Mesenchymal stem cell (in vitro differentiated cells and primary cell): Measurements from ENCODE around the gene CTBS.
"Not testable (repeated sequence)": the region's sequence is repeated elsewhere in the genome, so short reads cannot be mapped to it uniquely, and the experiment has no call there.

Source experiments
- DNase-seq: peaks from one replicate; pipeline ENCODE4 v3.0.0-alpha.2; 2013
- H2AFZ ChIP-seq: one replicate; pipeline ENCODE4 v1.6.1; 2013; ENCODE audit warnings: low read depth, mild to moderate bottlenecking, control low read depth, inconsistent platforms, low read length, moderate library complexity
- H2AK5ac ChIP-seq: 2 replicates; pipeline ENCODE4 v1.6.1; 2013; ENCODE audit warnings: low read length, moderate library complexity, mild to moderate bottlenecking, inconsistent platforms; ENCODE audit not compliant: severe bottlenecking
- H2BK120ac ChIP-seq: one replicate; pipeline ENCODE4 v1.6.1; 2013; ENCODE audit warnings: low read depth, mild to moderate bottlenecking, inconsistent platforms, low read length, moderate library complexity
- H2BK12ac ChIP-seq, 2 experiments: one replicate each; pipeline ENCODE4 v1.6.1; 2013; ENCODE audit warnings: inconsistent platforms in 2 of 2, low read length in 2 of 2, mild to moderate bottlenecking in 2 of 2, moderate library complexity in 2 of 2, control low read depth in 1 of 2
- H2BK15ac ChIP-seq: one replicate; pipeline ENCODE4 v1.6.1; 2013; ENCODE audit warnings: mild to moderate bottlenecking, low read depth, inconsistent platforms; ENCODE audit not compliant: poor library complexity, severe bottlenecking
- H2BK5ac ChIP-seq: 2 replicates; pipeline ENCODE4 v1.6.1; 2013; ENCODE audit warnings: low read depth, mild to moderate bottlenecking, low read length, control low read depth, inconsistent platforms; ENCODE audit not compliant: poor library complexity, severe bottlenecking
- H3K14ac ChIP-seq, 2 experiments: one replicate each; pipeline ENCODE4 v1.6.1; 2013; ENCODE audit warnings: inconsistent platforms in 2 of 2, low read length in 2 of 2, control low read depth in 1 of 2, mild to moderate bottlenecking in 1 of 2, moderate library complexity in 1 of 2
- H3K18ac ChIP-seq, 2 experiments: one replicate each; pipeline ENCODE4 v1.6.1; 2013; ENCODE audit warnings: inconsistent platforms in 2 of 2, low read length in 2 of 2, control low read depth in 1 of 2, low read depth in 1 of 2, mild to moderate bottlenecking in 1 of 2
- H3K23ac ChIP-seq, 2 experiments: one replicate each; pipeline ENCODE4 v1.6.1; 2013; ENCODE audit warnings: inconsistent platforms in 2 of 2, low read length in 2 of 2, mild to moderate bottlenecking in 2 of 2, moderate library complexity in 2 of 2, control low read depth in 1 of 2
- H3K27ac ChIP-seq: 2 replicates; pipeline ENCODE4 v1.5.1; 2013; ENCODE audit warnings: mild to moderate bottlenecking, moderate library complexity, low read length, control low read depth, inconsistent platforms; ENCODE audit not compliant: poor library complexity, severe bottlenecking
- H3K27me3 ChIP-seq, 2 experiments: 2 replicates each; pipeline versions ENCODE4 v1.6.1 to v1.7.0; 2013; ENCODE audit warnings: low read length in 2 of 2, mild to moderate bottlenecking in 2 of 2, moderate library complexity in 2 of 2, control low read depth in 1 of 2, inconsistent platforms in 1 of 2; ENCODE audit not compliant: control insufficient read depth in 1 of 2, insufficient read depth in 1 of 2
- H3K36me3 ChIP-seq, 2 experiments: 2 replicates each; pipeline versions ENCODE4 v1.6.1 to v1.7.0; 2013; ENCODE audit warnings: low read length in 2 of 2, control low read depth in 1 of 2, inconsistent platforms in 1 of 2, low read depth in 1 of 2, mild to moderate bottlenecking in 1 of 2; ENCODE audit not compliant: insufficient read depth in 2 of 2, control insufficient read depth in 1 of 2
- H3K4ac ChIP-seq, 2 experiments: one replicate each; pipeline ENCODE4 v1.6.1; 2013; ENCODE audit warnings: inconsistent platforms in 2 of 2, low read length in 2 of 2, mild to moderate bottlenecking in 2 of 2, moderate library complexity in 2 of 2, control low read depth in 1 of 2, low read depth in 1 of 2
- H3K4me1 ChIP-seq: 2 replicates; pipeline ENCODE4 v1.6.1; 2013; ENCODE audit warnings: low read depth, low read length, control low read depth; ENCODE audit not compliant: control insufficient read depth, insufficient read depth
- H3K4me2 ChIP-seq: 2 replicates; pipeline ENCODE4 v1.6.1; 2013; ENCODE audit warnings: low read length, mild to moderate bottlenecking, inconsistent platforms; ENCODE audit not compliant: poor library complexity, severe bottlenecking
- H3K4me3 ChIP-seq, 2 experiments: 2 replicates each; pipeline versions ENCODE4 v1.5.1 to v1.7.0; 2013; ENCODE audit warnings: low read length in 2 of 2, mild to moderate bottlenecking in 2 of 2, control low read depth in 1 of 2, low read depth in 1 of 2; ENCODE audit not compliant: insufficient read depth in 1 of 2
- H3K79me1 ChIP-seq: replicated peaks from 2 replicates; pipeline ENCODE4 v1.6.1; 2013; ENCODE audit warnings: mild to moderate bottlenecking, control low read depth, low read length, inconsistent platforms; ENCODE audit not compliant: poor library complexity, severe bottlenecking
- H3K9ac ChIP-seq: 2 replicates; pipeline ENCODE4 v1.7.0; 2013; ENCODE audit warnings: mild to moderate bottlenecking, low read length, moderate library complexity
- H3K9me3 ChIP-seq: 2 replicates; pipeline ENCODE4 v1.7.0; 2013; ENCODE audit warnings: mild to moderate bottlenecking, low read length; ENCODE audit not compliant: control insufficient read depth
- H4K8ac ChIP-seq: one replicate; pipeline ENCODE4 v1.6.1; 2013; ENCODE audit warnings: inconsistent platforms, mild to moderate bottlenecking, low read length, moderate library complexity
- H4K91ac ChIP-seq: one replicate; pipeline ENCODE4 v1.6.1; 2013; ENCODE audit warnings: mild to moderate bottlenecking, low read length, inconsistent platforms
- WGBS: methylation state at CpG from one replicate; pipeline ENCODE4 v1.1.7; 2013; ENCODE audit warnings: mixed read lengths; 5-methylcytosine and 5-hydroxymethylcytosine counted together

Gene CTBS

DNA sequence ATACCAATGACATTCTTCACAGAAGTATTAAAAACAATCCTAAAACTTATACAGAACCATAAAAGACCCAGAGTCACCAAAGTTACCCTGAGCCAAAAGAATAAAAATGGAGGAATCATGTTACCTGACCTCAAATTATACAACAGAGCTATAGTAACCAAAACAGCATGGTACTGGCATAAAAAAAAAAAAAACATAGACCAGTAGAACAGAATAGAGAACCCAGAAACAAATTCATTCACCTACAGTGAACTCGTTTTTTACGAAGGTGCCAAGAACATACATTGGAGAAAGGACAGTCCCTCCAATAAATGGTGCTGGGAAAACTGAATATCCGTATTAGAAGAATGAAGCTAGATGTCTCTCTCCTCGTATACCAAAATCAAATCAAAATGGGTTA lies 65.2 kb downstream of the CTBS start:
- H2BK15ac ChIP-seq, result no peak overlapping the region
- no peak overlapping the region for H3K14ac ChIP-seq
- no peak overlapping the region for H3K9ac ChIP-seq
- H3K23ac ChIP-seq, result no peak overlapping the region
- H3K4me2 ChIP-seq, result no peak overlapping the region
- DNase-seq, result no peak
- no peak overlapping the region for H4K8ac ChIP-seq
- no peak overlapping the region for H2BK12ac ChIP-seq
- no peak overlapping the region for H2AFZ ChIP-seq
- H3K4me1 ChIP-seq, result no peaks in the 10 kb centered on the region
- H2BK120ac ChIP-seq, result no peak overlapping the region
- H2BK5ac ChIP-seq, result no peak overlapping the region
- no peak overlapping the region for H3K27ac ChIP-seq
- H3K36me3 ChIP-seq, result peaks cover 4 to 11% of the 10 kb centered on the region in 2 experiments
- peaks cover 12% of the 10 kb centered on the region for H3K9me3 ChIP-seq
- H3K4ac ChIP-seq, result no peak overlapping the region
- H2AK5ac ChIP-seq, result no peak overlapping the region
- no peak overlapping the region for H3K4me3 ChIP-seq
- WGBS, result 98% methylated on average over 4 of the region's 4 CpGs
- H3K27me3 ChIP-seq, result no peaks in the 10 kb centered on the region
- H4K91ac ChIP-seq, result no peak overlapping the region
- no peak overlapping the region for H3K18ac ChIP-seq
- peaks cover 5% of the 10 kb centered on the region for H3K79me1 ChIP-seq

DNA sequence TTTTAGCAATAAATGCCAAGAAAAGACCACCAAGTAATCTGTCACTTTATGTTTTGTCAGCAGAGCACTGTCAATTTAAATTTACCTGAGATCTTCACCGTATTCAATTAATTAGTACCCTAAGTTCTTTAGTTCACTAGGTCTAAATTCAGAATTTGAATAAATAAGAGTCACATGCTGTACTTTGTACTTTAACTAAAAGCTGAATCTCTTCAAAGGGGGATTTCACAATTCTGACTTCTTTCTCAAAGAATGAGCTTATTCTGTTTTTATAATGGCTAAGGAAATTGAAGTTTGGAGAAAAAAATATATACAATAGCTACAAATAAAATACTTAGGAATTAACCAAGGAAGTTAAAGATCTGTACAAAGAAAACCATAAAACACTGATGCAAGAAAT lies 65.7 kb downstream of the CTBS start:
- no peak overlapping the region for H3K9ac ChIP-seq
- H3K4me1 ChIP-seq, result no peaks in the 10 kb centered on the region
- H4K91ac ChIP-seq, result no peak overlapping the region
- H2BK120ac ChIP-seq, result no peak overlapping the region
- no peak overlapping the region for H2BK15ac ChIP-seq
- no peak overlapping the region for H2BK5ac ChIP-seq
- no peak overlapping the region for H4K8ac ChIP-seq
- no peak overlapping the region for H2AFZ ChIP-seq
- H3K23ac ChIP-seq, result no peak overlapping the region
- peaks cover 12% of the 10 kb centered on the region for H3K9me3 ChIP-seq
- no peaks in the 10 kb centered on the region for H3K27me3 ChIP-seq
- no peak overlapping the region for H3K4me2 ChIP-seq
- peaks cover 5% of the 10 kb centered on the region for H3K79me1 ChIP-seq
- no peak overlapping the region for H2BK12ac ChIP-seq
- H3K4me3 ChIP-seq, result no peak overlapping the region
- WGBS, result no CpG with 5 or more reads among the region's 1 CpG
- no peak overlapping the region for H3K18ac ChIP-seq
- no peak overlapping the region for H3K4ac ChIP-seq
- DNase-seq, result no peak
- H2AK5ac ChIP-seq, result no peak overlapping the region
- peaks cover 4 to 13% of the 10 kb centered on the region in 2 experiments for H3K36me3 ChIP-seq
- H3K14ac ChIP-seq, result no peak overlapping the region
- H3K27ac ChIP-seq, result no peak overlapping the region

DNA sequence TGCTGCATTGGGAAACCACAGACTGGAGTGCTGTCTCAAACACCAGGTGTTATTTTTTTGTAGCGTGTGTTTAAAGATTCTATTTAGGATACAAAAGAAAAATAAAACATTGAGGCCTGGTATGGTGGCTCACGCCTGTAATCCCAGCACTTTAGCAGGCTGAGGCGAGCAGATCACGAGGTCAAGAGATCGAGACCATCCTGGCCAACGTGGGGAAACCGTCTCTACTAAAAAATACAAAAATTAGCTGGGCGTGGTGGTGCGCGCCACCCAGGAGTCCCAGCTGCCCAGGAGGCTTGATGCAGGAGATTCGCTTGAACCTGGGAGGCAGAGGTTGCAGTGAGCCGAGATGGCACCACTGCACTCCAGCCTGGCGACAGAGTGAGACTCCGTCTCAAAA lies 66.4 kb downstream of the CTBS start:
- H3K4me2 ChIP-seq, H3K4ac ChIP-seq, H3K23ac ChIP-seq, H3K14ac ChIP-seq, H4K91ac ChIP-seq, DNase-seq, H3K79me1 ChIP-seq, H2BK15ac ChIP-seq, H3K4me1 ChIP-seq, H2AFZ ChIP-seq, H2AK5ac ChIP-seq, H3K18ac ChIP-seq, H2BK5ac ChIP-seq, H2BK12ac ChIP-seq, H3K27ac ChIP-seq, H4K8ac ChIP-seq, H3K27me3 ChIP-seq, H2BK120ac ChIP-seq, H3K9ac ChIP-seq: not testable (repeated sequence)
- Histone ChIP-seq H3K4me3 (peak overlapping the region in 1 of 2 experiments; percentile 94), H3K9me3 (peaks cover 12% of the 10 kb centered on the region), H3K36me3 (peaks cover 4 to 19% of the 10 kb centered on the region in 2 experiments)
- WGBS, result 99% methylated on average over 11 of the region's 14 CpGs

DNA sequence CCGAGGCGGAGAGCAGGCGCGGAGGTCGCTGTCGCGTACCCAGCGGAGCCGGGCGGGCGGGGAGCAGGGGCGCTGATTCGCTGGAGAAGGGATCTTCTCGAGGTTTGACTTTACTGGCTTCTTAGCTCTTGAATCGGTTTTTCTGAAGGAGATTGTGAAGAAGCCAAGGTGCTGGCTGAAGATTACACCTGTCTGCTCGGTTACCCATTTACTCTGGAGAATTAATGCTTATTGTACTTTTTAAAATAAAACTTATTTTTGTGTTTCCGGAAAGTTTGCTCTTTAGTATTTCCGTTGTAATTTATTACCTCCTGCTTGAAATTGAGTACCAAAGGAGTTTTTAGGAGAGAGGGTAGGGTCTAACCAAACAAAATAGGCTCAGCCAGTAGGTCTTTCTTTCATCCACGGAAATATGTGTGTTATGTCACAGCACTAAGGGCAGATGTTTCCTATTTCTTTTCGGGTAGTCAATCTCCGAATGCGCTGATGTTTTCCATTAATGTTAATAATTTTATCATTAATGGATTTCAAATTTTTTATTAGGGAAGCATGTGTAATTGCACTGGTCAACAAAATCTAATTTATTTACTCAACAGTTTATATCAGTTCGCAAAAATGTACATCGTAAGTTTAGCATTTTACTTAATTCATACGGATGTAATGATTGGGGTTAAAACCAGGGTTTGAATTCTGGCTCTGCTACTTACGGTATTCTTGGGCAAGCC lies 67.3 kb downstream of the CTBS start:
- Histone ChIP-seq H3K4me1 (no peaks in the 10 kb centered on the region), H3K23ac (no peak overlapping the region), H3K9me3 (peaks cover 12% of the 10 kb centered on the region), H2BK120ac (no peak overlapping the region), H3K4me3 (peak overlapping the region; percentile 94), H3K9ac (peak overlapping the region; percentile 98), H4K8ac (no peak overlapping the region), H2BK15ac (peak overlapping the region; percentile 67), H3K27me3 (no peaks in the 10 kb centered on the region), H2BK5ac (peak overlapping the region; percentile 96), H3K14ac (no peak overlapping the region), H2AFZ (no peak overlapping the region), H3K4me2 (peak overlapping the region; percentile 86), H3K79me1 (peaks cover 5% of the 10 kb centered on the region), H4K91ac (no peak overlapping the region), H2AK5ac (no peak overlapping the region), H3K36me3 (peaks cover 4 to 20% of the 10 kb centered on the region in 2 experiments), H3K4ac (peak overlapping the region in 1 of 2 experiments; percentile 49), H3K18ac (peak overlapping the region; percentile 23 to 82), H3K27ac (peak overlapping the region; percentile 93), H2BK12ac (no peak overlapping the region)
- DNase-seq, result no peak
- WGBS, result 16% methylated on average over 21 of the region's 26 CpGs
